GM12891 (cell line): ENCODE measurements around the gene STAM.

Experiments used
- PAX5 ChIP-seq: IDR thresholded peaks from 2 replicates; pipeline ENCODE4 v1.6.1; 2011; ENCODE audit warnings: low read length, moderate library complexity, mild to moderate bottlenecking; ENCODE audit not compliant: insufficient read depth, severe bottlenecking
- POLR2A ChIP-seq: IDR thresholded peaks from 2 replicates; pipeline ENCODE4 v1.6.1; 2011; ENCODE audit warnings: low read depth, low read length, control low read depth
- POLR2AphosphoS5 ChIP-seq: IDR thresholded peaks from 2 replicates; pipeline ENCODE4 v1.6.1; 2011; ENCODE audit warnings: low read depth, low read length, control low read depth
- POU2F2 ChIP-seq: IDR thresholded peaks from 2 replicates; pipeline ENCODE4 v1.6.1; 2011; ENCODE audit warnings: low read depth, mild to moderate bottlenecking, control low read depth, low read length, moderate library complexity
- SPI1 ChIP-seq: IDR thresholded peaks from 2 replicates; pipeline ENCODE4 v1.6.1; 2011; ENCODE audit warnings: low read depth, low read length, control low read depth
- TAF1 ChIP-seq: IDR thresholded peaks from 2 replicates; pipeline ENCODE4 v1.6.1; 2011; ENCODE audit warnings: low read depth, low read length, control low read depth

DNA sequence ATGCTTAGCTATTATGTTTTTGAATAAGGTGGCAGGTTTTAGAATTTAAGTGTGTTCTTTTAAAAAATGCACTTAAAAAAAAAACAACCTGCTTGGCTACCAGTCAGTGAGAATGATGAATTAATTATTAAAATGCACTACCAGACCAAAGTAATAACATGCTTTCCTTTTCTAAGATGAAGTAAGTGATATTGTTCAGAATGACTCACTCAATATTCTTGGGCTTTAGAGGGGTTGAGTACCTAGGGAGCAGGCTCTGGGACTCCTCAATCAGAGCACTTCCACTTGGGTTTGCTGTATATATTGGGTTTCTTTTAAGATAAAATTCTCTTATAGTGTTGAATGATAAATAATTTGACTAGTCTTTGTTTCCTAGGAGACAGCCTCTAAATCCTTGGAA, 8.6 kb downstream of the STAM start:
- TF ChIP-seq POLR2A (no peak), POLR2AphosphoS5 (no peak), PAX5 (no peak), SPI1 (no peak), TAF1 (no peak), POU2F2 (no peak)
